AG08396 (cell line): Measurements from ENCODE around the gene CRP.
"Not testable (repeated sequence)": the region's sequence is repeated elsewhere in the genome, so short reads cannot be mapped to it uniquely, and the experiment has no call there.

Source experiments
- DNase-seq: peaks from one replicate; pipeline ENCODE4 v3.0.0; 2012; ENCODE audit warnings: low spot score, mixed read lengths

Gene CRP, protein sequence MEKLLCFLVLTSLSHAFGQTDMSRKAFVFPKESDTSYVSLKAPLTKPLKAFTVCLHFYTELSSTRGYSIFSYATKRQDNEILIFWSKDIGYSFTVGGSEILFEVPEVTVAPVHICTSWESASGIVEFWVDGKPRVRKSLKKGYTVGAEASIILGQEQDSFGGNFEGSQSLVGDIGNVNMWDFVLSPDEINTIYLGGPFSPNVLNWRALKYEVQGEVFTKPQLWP

DNA sequence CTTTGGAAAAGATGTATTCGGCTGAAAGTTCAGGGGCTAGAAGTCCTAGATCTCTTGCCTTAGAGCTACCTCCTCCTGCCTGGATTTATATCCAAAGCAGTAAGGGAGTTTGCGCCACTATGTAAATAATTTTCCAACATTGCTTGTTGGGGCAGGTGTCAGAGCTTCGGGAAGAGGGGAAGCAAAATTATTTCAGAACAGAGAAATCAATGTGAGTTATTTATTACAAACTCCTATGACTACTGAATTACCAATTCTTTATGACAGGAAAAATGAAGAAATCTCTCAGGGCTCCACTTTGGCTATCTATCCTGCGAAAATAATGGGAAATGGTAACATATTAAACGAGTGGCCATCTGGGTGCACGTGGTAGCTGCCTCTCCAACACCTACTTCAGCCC, at the start of gene CRP:
CRP (minus strand) TSS at position 61 of the 400 bp plus-strand sequence. CDS start 104 bp downstream, outside the sequence.
- no peak for DNase-seq

DNA sequence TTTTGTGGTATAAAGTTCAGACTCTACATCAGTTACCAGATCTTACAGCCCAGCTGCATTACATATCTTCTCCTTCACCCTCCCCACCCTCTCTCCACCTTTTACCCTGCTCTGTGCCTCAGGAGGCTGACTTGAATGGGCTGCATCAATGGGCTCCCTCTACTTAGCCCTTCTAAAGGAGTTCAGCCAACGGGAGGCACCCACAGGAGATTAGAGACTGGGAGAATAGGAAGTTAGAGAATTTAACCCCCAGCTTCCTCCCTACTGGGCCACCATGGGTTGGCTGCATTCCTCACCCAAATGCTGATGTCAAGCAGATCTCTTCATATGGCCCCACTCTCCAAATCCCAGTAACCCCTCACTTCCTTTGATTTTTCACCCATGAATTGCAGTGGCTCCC, 49.3 kb upstream of the CRP start:
- no peak for DNase-seq

DNA sequence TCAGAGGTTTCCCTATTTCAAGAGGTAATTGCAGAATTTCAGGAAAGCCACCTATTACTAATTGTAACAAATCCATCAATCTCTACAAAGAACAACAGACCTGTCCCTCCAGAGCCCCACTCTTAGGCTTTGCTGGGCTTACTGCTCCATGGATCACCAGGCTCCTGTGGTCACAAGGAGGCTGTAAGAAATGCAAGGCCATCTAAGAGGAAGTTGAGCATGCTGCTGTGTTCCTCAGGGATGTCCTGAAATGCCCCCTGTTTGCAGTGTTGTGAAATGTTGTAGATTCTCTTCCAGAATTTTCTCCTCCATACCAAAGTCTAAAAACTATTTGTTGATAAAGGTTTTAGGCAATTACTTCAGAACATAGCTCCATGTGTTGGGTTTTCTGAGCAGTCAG, 42.0 kb upstream of the CRP start:
- DNase-seq: no peak

DNA sequence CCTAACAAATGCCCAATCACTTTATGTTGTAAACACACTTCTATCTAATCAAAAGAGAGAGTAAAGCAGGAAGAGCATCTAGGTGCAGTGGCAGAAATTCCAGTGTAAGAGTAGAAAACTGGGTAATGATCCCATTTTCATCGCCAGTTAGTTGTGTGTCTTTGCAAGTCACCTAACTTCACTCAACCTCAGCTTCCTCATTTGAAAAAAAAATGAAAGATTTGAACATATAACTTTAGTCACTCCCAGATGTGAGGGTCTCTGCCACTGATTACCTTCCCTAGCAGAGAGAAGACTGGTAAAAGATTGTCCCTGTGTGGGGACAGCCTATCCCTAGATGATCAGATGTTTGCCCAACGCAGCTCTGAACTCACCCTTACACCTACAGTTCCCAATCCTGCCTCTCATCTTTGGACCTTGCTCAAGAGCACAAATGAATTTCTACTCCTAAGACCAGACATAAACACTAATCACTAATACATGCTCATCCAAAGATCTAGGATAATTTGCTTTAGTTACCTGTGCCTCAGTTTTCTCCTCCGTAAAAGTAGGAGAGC, 41.1 kb upstream of the CRP start:
- DNase-seq: no peak

DNA sequence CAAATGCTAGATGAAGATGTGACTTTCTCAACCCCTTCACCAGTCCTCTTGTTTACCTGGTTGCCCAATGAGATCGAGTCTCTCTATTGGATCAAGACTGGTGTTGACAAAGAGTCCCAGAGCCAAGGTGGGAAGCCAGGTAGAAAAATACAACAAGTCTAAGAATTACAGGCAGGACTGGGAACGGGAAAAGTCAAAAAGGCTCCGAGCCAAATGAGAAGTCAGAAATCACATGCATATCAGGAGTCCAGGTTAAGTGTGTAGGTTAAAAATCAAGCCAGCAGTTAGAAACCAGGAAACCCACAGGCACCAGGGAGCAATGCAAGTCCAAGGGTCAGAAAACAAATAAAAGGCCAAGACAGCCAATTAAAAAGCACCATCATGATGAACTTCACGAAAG, 39.0 kb upstream of the CRP start:
- DNase-seq: no peak

DNA sequence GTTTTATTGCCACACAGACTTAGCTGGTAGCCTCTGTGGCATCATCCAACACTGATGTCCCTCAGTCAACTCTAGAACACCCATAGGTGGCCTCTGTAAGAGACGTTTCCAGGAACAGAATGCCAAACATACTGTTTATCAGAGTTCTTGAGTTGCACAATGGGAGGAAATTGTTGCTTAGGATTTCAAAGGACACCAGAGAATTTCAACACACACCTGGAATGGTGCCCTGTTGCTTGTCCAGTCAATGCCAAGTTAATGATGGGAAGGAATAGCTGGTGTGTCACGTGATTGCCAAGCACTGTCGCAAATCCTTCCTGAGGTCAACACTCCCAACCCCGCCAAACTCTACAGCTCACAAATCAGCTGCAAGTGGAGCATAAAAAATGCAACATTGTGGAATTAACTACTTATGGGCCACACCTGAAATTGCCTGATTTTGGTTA, 37.8 kb upstream of the CRP start:
- no peak for DNase-seq

DNA sequence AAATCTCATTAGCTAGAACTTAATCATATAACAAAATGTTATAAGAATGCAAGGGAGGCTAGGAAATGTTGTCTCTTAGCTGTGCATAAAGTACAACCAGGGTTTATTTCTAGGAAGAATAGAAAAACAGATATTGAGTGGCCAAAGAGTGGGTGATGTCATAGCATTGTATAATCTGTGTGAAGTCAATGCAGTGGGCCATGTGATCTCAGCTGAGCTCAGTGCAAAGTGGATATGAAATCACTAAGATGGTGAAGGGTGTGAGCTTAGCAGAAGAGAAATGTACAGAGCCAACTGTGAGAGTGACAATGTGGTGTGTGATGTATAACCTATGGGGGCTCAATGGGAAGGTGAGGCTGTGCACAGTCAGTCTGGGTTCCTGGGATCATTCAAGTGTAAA, 36.6 kb upstream of the CRP start:
- no peak for DNase-seq

DNA sequence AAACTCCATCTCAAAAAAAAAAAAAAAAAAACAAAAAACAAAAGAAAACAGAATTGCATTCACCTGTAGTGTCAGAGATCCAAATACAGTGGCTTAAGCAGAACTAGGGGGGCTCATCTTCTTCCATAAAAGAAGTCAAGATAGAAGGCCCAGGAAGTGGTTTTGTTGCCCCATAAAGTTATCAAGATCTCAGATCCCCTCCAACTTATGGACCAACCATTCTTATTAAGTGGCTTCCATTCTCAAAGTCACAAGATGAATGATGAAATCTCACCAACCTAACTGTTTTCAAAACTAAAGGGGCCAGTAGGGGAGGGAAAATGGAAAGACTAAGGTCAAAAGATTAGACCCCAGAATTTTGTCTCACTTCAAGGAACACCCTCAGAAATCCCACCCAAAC, 36.2 kb upstream of the CRP start:
- DNase-seq: no peak

DNA sequence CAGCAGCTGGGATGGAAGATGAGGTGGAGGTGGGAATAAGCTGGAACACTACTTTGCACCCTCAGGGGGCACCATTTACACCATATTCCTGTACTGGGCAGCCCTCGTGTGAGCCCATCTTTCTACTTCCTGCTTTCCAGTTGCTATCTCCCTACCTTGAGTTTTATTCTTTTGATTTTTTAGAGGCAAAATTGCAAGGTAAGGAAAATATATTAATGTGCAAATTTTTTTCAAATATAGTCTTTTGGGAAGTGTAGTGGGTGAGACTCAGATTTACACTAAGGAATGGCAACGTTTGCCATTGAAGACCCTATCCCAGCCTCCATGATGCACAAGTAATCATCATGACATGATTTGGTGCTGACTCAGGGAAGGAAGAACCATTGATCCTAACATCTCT, 35.2 kb upstream of the CRP start:
- DNase-seq: no peak

DNA sequence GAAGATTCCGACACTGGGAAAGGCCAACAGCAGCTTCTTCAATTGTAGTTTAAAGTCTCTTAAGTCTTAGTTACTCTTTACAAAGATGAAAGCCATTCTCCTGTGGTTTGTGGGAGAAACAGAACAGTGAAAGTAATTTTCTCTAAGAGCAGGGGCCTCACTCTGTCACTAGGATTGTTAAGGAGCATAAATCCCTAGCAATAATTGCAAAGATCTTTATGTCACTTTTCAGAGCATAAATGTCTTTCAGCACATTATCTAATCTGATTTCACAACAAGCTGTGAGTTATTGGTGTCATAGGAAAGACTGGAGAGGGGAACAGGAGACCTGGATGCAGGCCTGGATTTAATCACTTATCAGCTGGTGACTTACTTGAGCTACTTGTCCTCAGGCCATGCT, 34.0 kb upstream of the CRP start:
- DNase-seq: no peak

DNA sequence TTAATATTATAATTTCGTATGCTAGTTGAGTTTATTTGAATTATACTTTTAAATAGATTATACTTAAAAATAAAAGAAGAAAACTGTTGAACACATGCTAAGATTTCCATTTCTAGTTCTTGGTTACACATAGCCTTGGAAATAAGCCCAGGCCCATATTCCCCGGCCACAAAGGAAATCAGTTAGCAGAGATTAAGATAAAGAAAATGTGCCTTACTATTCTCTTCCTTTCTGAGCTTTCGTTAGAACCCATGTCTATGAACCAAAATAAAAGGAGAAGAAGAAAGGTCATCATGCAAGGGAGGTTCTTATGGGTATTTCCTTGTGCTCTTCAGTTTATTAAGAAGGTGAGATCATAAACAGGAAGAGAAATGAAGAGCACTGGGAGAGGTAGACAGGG, 32.3 kb upstream of the CRP start:
- no peak for DNase-seq

DNA sequence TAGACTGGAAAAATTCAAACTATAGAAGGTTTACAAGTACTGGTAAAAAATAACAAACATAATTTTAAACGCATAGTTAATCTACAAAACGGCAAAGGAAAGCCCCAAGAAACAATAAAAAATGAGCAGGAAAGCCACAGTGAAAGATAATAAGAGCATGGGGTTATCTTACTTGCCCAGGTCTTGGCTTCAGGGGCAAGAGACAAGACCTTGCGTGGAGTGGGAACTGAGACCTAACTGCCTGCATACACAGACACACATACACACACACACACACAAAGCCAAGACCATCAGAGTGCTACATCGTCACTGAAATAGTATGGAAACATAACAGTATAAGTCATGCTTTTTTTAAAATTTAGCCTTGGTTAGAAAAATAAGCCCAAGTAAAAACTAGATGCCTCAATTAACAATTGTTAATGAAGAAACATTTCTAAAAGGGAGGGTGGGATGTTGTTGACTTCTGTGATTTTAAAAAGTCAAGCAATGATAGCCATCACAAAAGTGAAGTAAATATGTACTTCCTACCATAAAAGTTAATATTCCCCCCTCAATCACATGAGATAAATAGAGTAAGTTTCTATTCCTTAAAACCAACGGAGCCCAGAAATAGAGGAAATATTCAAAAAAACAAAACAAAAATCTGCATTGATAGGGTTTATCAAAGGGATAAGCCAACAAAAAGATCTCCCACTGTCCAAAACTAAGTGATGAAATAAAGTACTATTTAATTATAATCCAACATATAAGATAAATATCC, 29.4 kb upstream of the CRP start:
- no peak for DNase-seq

DNA sequence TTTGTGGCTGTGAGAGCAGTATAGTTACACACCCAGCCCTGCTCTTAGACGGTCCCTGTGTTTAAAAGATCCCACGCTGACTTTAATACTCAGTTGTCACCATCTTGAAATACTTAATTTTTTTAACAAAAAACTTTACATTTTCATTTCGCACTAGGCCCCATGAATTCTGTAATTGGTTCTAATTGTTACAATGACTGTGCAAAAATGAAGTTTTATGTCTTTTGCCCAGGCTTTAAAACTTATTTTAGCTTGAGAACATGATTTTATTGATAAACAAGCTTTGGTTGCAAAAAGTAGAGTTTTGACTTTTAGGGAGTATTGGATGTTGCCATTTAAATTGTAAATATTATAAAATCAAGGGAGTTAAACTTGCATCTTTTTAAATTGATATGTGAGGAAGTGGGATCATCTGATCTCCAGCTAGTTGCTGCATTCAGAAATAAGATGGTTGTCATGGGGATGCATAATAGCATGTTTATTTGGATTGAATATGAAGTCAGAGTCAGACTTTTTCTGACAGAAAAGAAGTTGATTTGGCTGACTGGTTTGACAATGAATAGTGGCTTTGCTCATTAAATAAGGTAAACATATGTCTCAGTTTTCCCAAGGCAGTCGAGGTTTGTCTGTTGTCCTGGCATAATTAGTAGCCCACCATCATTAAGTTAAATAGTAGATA, 23.0 kb upstream of the CRP start:
- DNase-seq: no peak

DNA sequence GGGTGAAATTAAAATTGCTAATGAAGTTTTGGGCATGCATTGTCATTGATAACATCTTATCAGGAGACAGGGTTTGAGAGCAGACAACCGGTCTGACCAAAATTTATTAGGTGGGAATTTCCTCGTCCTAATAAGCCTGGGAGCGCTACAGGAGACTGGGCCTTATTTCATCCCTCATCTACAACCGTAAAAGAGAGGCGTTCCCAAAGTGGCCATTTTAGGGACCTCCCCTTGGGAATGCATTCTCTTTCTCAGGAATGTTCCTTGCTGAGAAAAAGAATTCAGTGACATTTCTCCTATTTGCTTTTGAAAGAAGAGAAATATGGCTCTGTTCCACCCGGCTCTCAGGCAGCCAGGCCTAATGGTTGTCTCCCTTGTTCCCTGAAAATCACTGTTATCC, 8.8 kb upstream of the CRP start:
- not testable (repeated sequence) for DNase-seq

DNA sequence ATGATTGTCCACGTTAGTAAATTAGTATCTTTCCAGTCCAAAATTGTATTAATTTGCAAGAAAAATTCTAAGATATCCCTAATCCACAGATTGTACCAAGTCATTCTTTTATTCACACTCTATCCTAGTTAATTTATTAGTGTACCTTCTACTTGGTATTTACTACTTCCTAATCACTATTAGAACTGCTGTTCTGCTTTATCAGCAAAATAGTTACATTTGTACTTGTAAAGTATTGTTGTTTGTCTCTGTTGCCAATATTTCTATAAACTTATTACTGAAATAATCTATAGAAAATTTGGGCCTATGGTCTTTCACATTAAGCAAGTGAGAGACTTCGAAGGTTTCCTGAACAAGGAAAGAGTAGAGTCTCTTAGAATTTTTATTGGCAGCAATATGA, 5.6 kb upstream of the CRP start:
- DNase-seq: no peak

DNA sequence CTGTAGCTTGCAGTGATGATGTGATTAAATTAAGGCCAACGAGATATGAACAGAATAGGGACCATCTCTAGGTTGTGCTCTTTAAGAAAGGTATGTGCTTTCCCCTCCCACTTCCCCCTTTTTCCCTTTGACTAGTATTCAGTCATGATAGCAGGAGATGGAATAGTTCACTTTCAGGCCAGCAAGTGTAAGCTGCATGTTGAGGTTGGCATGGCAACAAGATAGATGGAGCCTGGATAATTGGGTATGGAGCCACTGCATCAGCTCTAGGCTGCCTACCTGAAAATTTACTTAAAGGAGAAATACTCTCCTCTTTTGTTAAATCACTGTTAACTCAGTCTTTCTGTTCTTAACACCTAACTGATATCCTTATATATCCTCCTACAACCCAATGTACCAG, 1.5 kb upstream of the CRP start:
- DNase-seq: no peak

DNA sequence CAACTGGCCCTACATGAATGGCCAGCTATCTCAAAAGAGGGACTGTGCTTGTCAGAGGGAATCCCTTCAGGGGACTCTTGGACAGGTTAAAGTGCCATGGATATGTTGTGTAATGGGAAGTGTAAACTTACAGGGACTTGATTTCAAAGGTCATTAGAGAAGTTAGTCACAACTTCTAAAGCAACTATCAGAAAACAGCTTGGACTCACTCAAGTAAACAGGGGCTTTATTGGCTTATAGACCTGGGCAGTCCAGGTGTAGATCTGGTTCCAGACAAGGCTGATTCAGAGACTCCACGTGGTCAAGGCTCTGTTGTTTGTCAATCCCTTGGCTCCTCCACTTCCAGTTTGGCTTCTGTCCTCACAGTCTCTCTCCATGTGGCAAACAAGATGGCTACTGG, 2.3 kb downstream of the CRP start:
- no peak for DNase-seq

DNA sequence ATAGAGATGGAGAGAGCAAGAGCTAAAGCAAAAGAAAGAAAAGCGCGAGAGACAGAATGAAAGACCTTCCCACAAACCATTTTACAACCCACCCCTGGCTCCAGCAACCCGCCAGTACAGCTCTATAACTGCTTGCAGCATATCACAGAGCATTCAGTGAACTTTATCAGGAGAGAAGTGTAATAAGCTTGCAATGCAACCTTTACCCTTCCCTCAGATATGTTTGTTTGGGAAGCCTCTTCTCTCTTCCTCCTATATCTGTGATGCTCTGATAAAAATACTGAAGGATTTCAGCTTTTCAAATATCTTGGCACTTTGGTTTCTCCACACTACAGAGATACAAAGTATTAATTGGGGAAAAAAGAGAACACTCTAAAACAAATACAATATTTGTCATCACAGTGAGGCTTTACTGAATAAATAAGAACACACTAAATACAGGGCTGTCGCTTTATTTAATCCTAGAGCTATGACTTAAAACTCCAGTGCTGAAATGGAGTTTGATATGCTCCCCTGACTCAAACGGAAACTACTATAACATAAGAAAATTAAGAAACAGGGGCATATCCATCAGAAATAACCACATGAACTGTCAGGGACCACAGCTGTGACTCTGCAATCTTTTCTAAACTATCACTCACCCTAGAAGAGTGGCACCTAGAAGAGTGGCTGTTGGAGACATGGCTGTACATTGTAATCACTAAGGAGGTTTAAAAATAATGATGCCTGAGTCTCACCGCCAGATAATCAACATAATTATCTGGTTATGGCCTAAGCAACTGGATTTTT, 6.7 kb downstream of the CRP start:
- no peak for DNase-seq

DNA sequence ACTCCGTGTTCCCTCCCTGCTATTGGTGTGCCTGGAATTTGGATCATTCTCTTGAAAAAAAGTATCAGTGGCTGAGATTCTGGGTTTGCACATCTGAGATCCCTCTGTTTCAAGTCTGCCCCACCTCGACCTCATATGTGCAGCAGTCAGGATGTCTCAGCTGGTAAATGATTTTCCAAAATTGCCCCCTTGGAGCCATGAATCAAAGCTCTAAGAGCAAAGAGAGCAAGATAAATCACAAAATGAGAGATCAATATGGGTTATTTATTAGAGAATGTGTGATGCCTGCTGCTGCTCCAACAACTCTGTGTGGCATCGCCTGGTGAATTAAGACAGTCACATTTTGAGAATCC, 8.5 kb downstream of the CRP start:
- no peak for DNase-seq

DNA sequence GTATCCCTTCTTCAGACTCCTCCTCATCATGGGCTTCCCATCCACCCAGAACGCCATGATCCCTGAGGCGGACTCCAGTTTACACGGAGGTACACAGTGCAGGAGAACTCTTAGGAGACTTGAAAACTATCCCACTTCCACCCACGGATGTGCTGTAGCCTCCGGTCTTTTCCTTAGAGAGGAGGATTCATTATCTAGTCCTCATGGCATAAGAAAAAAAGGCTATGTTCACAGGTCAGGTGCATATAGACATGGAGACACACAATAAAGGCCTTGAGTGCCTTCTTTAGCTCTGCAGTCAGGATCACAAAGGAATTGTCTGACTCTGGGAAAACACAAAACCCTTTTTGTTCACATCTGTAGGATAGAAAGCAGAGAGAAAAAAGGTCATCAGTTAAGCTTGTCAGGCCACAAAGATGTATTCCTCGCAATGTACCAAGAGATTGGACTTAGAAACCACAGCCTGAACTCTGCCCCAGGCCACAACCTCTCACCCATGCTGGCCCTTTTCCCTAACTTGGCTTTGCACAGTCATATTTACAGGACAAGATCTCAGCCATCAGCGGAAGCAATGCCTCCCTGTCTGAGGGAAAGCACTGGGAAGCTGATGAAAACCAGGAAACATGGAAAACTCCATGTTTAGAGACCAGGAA, 9.0 kb downstream of the CRP start:
- no peak for DNase-seq

DNA sequence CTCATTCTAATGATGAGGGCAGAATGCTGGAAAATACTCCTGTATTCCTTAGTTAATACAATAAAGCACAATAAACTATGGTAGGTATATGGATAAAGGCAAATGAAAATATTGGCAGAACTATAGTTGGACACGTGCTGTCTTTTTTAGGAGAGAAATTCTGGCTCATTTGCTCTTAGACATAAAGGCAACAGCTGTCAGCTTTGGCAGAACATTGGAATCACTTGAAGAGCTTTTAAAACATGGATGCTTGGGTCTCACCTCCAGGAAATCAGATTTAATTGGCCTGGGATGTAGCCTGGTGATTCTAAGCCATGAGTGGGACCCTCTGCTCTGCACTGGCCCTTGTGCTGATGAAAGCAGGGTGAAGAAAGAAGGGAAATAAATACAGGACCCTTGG, 9.9 kb downstream of the CRP start:
- no peak for DNase-seq

DNA sequence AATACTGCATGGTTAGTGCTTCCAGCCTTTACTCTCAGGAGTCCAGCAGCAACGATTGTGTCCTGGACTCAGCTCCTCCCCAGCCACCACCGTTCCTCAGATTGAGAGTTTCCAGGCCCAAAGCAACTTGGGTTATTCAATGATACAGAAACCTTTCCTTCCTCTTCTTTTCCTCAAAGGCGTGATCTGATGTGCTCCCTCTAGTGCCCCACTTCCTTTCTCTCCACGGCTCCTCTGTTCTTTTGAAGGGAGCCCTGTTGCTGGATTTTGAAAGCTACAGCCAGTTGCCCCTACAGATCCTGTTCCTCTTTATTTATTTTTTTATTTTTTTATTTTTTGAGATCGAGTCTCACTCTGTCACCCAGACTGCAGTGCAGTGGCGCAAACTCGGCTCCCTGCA, 14.1 kb downstream of the CRP start:
- DNase-seq: no peak
